Testis (tissue), 2 donors: ENCODE results near the gene DNAJC22.

ENCODE experiments used
- POLR2A ChIP-seq: fragments of 450-650 bp; IDR thresholded peaks from one replicate; pipeline ENCODE4 v1.6.1; 2017; ENCODE audit warnings: antibody characterized with exemption, mild to moderate bottlenecking, moderate library complexity
- TF ChIP-seq, protein P1 (sequence below), 3 experiments: fragments of 450-650 bp in 2 of 3; fragments of 200-600 bp in 1 of 3; sonication (generic) in 1 of 3; IDR thresholded peaks; one replicate each; pipeline ENCODE4 v1.5.1; 2016 to 2019; ENCODE audit warnings: antibody characterized with exemption in 3 of 3, mild to moderate bottlenecking in 2 of 3, moderate library complexity in 1 of 3

DNA sequence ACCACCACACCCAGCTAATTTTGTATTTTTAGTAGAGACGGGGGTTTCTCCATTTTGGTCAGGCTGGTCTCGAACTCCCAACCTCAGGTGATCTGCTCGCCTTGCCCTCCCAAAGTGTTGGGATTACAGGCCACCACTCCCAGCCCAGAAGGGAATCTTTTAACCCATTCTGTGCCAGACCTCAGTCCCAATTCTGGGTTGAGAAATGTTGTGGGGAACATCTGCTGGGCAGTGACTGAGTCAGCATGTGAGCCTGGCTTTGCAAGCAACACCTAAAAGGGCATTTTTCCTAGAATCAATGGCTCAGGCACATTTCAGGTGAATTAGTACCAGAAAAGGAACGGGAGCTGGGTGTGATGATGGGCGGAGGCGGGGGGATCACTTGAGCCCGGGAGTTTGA, 13.0 kb downstream of the DNAJC22 start:
- TF ChIP-seq POLR2A = no peak
- TF ChIP-seq, protein P1, sequence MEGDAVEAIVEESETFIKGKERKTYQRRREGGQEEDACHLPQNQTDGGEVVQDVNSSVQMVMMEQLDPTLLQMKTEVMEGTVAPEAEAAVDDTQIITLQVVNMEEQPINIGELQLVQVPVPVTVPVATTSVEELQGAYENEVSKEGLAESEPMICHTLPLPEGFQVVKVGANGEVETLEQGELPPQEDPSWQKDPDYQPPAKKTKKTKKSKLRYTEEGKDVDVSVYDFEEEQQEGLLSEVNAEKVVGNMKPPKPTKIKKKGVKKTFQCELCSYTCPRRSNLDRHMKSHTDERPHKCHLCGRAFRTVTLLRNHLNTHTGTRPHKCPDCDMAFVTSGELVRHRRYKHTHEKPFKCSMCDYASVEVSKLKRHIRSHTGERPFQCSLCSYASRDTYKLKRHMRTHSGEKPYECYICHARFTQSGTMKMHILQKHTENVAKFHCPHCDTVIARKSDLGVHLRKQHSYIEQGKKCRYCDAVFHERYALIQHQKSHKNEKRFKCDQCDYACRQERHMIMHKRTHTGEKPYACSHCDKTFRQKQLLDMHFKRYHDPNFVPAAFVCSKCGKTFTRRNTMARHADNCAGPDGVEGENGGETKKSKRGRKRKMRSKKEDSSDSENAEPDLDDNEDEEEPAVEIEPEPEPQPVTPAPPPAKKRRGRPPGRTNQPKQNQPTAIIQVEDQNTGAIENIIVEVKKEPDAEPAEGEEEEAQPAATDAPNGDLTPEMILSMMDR (IDR thresholded peaks at IDR 0.05) = no peak
